ENCODE data around the gene PREPL. TPM values are rescaled to one million over a fixed set of nuclear protein-coding genes. Genes with fewer than 3 reads are reported as not detected.

PREPL gene
- total RNA-seq, 2 donors from 2014 or later: 28.9 to 42.3 TPM

DNA sequence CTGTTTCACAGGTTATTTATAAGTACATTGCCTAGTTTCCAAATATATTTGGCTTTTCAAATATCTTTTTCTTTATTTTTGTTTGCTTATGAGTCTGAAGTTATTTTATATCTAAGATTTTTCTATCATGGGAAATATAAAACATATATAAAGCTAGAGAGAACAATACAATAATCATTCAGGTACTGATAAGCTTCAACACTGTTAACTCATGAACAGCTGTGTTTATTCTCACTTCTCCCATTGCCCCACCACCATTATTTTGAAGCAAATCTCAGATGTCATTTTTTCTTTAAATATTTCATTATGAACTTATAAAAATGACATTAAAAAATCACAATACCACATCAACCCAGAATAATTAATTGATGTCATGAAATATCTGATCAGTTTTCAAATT, 10.2 kb upstream of the PREPL start:
- Histone ChIP-seq H3K4me1 (ENCODE audit: control insufficient read depth, insufficient read depth, low read length) (no peaks in the 10 kb centered on the region), H3K27ac (ENCODE audit: low read depth, low read length) (no peak overlapping the region), H3K36me3 (ENCODE audit: control insufficient read depth, insufficient read depth, low read length) (no peaks in the 10 kb centered on the region), H3K27me3 (ENCODE audit: control insufficient read depth, insufficient read depth, low read length, poor library complexity, severe bottlenecking) (peaks cover 42% of the 10 kb centered on the region), H3K4me3 (ENCODE audit: low read length) (no peak overlapping the region), H3K9me3 (ENCODE audit: control insufficient read depth, low read length) (no peaks in the 10 kb centered on the region), H3K9ac (ENCODE audit: extremely low read depth, low read length, poor library complexity, severe bottlenecking) (no peak overlapping the region)
- Mint-ChIP-seq H3K36me3 (ENCODE audit: low read depth) (peaks cover 2% of the 10 kb centered on the region), H3K27ac (no peak overlapping the region), H3K9me3 (peaks cover 2% of the 10 kb centered on the region), H3K4me1 (peaks cover 19% of the 10 kb centered on the region), H3K4me3 (no peak overlapping the region), H3K27me3 (ENCODE audit: insufficient read depth) (peaks cover 29% of the 10 kb centered on the region)
- TF ChIP-seq, protein P1, sequence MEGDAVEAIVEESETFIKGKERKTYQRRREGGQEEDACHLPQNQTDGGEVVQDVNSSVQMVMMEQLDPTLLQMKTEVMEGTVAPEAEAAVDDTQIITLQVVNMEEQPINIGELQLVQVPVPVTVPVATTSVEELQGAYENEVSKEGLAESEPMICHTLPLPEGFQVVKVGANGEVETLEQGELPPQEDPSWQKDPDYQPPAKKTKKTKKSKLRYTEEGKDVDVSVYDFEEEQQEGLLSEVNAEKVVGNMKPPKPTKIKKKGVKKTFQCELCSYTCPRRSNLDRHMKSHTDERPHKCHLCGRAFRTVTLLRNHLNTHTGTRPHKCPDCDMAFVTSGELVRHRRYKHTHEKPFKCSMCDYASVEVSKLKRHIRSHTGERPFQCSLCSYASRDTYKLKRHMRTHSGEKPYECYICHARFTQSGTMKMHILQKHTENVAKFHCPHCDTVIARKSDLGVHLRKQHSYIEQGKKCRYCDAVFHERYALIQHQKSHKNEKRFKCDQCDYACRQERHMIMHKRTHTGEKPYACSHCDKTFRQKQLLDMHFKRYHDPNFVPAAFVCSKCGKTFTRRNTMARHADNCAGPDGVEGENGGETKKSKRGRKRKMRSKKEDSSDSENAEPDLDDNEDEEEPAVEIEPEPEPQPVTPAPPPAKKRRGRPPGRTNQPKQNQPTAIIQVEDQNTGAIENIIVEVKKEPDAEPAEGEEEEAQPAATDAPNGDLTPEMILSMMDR (conservative IDR thresholded peaks at IDR 0.05): no peak
- no peak for DNase-seq

DNA sequence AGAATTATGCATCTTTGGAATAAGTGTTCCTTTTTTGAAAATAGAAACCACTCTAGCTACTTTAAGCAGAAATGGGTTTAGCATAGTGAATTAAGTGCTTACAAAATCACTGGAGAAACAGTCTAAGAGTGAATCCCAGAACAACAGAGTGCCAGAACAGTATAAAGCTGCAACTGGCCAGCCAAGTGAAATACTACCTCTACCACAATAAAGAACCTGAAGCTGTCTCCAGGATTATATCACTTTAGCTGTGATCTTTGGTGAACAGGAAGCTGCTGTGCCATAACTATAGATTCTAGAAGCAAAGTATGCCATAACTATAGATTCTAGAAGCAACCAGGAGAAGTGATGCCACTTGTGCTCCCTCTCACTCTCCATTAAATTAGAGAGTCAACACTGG, 8.1 kb upstream of the PREPL start:
- no peak overlapping the region for H3K9ac ChIP-seq (ENCODE audit: extremely low read depth, low read length, poor library complexity, severe bottlenecking)
- Mint-ChIP-seq H3K36me3 (ENCODE audit: low read depth) (peaks cover 4% of the 10 kb centered on the region), H3K27me3 (ENCODE audit: insufficient read depth) (peaks cover 17% of the 10 kb centered on the region), H3K9me3 (peaks cover 2% of the 10 kb centered on the region), H3K4me3 (no peak overlapping the region), H3K4me1 (peaks cover 16% of the 10 kb centered on the region), H3K27ac (no peak overlapping the region)
- TF ChIP-seq, protein P1 (conservative IDR thresholded peaks at IDR 0.05): no peak
- no peaks in the 10 kb centered on the region for H3K9me3 ChIP-seq (ENCODE audit: control insufficient read depth, low read length)
- H3K27me3 ChIP-seq (ENCODE audit: control insufficient read depth, insufficient read depth, low read length, poor library complexity, severe bottlenecking): peaks cover 23% of the 10 kb centered on the region
- no peak overlapping the region for H3K4me3 ChIP-seq (ENCODE audit: low read length)
- no peaks in the 10 kb centered on the region for H3K4me1 ChIP-seq (ENCODE audit: control insufficient read depth, insufficient read depth, low read length)
- no peak overlapping the region for H3K27ac ChIP-seq (ENCODE audit: low read depth, low read length)
- no peak for DNase-seq
- no peaks in the 10 kb centered on the region for H3K36me3 ChIP-seq (ENCODE audit: control insufficient read depth, insufficient read depth, low read length)

DNA sequence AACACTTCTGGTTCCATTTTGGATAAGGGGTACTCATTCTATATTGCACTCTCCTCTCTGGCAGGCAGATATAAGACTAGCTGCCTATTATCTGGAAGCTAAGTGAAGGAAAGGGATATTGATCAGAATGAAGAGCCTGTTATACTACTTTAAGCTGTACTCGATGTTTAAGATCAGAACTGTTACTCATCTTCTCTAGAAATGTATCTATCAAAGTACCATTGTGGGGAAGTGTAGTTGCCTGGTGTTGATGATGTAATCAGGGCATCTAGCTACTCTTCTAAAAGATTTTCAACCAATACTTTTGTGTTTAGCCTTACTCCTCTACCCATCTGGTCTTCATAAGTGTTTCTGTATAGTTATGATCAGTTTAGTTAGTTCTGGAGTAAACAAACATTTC, 6.3 kb upstream of the PREPL start:
- Histone ChIP-seq H3K27me3 (ENCODE audit: control insufficient read depth, insufficient read depth, low read length, poor library complexity, severe bottlenecking) (peaks cover 5% of the 10 kb centered on the region), H3K4me1 (ENCODE audit: control insufficient read depth, insufficient read depth, low read length) (no peaks in the 10 kb centered on the region), H3K9me3 (ENCODE audit: control insufficient read depth, low read length) (no peaks in the 10 kb centered on the region), H3K36me3 (ENCODE audit: control insufficient read depth, insufficient read depth, low read length) (no peaks in the 10 kb centered on the region), H3K4me3 (ENCODE audit: low read length) (no peak overlapping the region), H3K27ac (ENCODE audit: low read depth, low read length) (no peak overlapping the region), H3K9ac (ENCODE audit: extremely low read depth, low read length, poor library complexity, severe bottlenecking) (no peak overlapping the region)
- peaks cover 4% of the 10 kb centered on the region for H3K36me3 Mint-ChIP-seq (ENCODE audit: low read depth)
- peaks cover 5% of the 10 kb centered on the region for H3K27me3 Mint-ChIP-seq (ENCODE audit: insufficient read depth)
- peaks cover 17% of the 10 kb centered on the region for H3K4me1 Mint-ChIP-seq
- H3K9me3 Mint-ChIP-seq: peaks cover 2% of the 10 kb centered on the region
- H3K4me3 Mint-ChIP-seq: no peak overlapping the region
- TF ChIP-seq, protein P1 (conservative IDR thresholded peaks at IDR 0.05): no peak
- no peak for DNase-seq
- no peak overlapping the region for H3K27ac Mint-ChIP-seq
- WGBS, 2 experiments (ENCODE audit: insufficient coverage in 1 of 2, insufficient read length in 1 of 2): 86 to 100% methylated on average over 1 of the region's 1 CpG

All from endodermal cell (in vitro differentiated cells).